Stimulated activated naive CD4-positive, alpha-beta T cell treated with Interleukin-2 at 50 U/mL for 16 hours (primary cell): ENCODE measurements around the gene TRH.
"Not testable (repeated sequence)": the region's sequence is repeated elsewhere in the genome, so short reads cannot be mapped to it uniquely, and the experiment has no call there.

Experiments
- DNase-seq: peaks from one replicate; lab custom pipeline; 2025; lab: John Stamatoyannopoulos, UW

Gene TRH

GRCh38 chr3:130010556-130010955 is 36.0 kb downstream of the TRH start:
- no peak for DNase-seq

- DNase-seq, result not testable (repeated sequence)
Measured at GRCh38 chr3:130012108-130012507, 37.6 kb downstream of the TRH start.

GRCh38 chr3:130013246-130013645 is 38.7 kb downstream of the TRH start:
- not testable (repeated sequence) for DNase-seq

- DNase-seq, result no peak
Measured at GRCh38 chr3:130014526-130014925, 40.0 kb downstream of the TRH start.

- not testable (repeated sequence) for DNase-seq
Measured at GRCh38 chr3:130017661-130018060, 43.1 kb downstream of the TRH start.

- peak; percentile 34 for DNase-seq
Measured at GRCh38 chr3:130026146-130026829, 51.8 kb downstream of the TRH start.

- DNase-seq, result not testable (repeated sequence)
Measured at GRCh38 chr3:130027437-130027836, 52.9 kb downstream of the TRH start.
